Liver (tissue), 9 donors: ENCODE results near the gene ERBB2. TPM values are rescaled to one million over a fixed set of nuclear protein-coding genes. Genes with fewer than 3 reads are reported as not detected.

Source experiments
- DNase-seq: peaks from one replicate; pipeline ENCODE4 v3.0.0-alpha.2; 2017; ENCODE audit warnings: low spot score
- H3K27ac ChIP-seq, 2 donors: one replicate each; pipeline ENCODE4 v1.7.0; 2013; ENCODE audit warnings: inconsistent platforms in 2 of 2, low read length in 2 of 2, control low read depth in 1 of 2, low read depth in 1 of 2, mild to moderate bottlenecking in 1 of 2
- H3K27me3 ChIP-seq, 4 donors: one replicate each; pipeline versions ENCODE4 v1.6.1 to v1.7.0; 2013; ENCODE audit warnings: low read length in 3 of 4, inconsistent platforms in 1 of 4, mild to moderate bottlenecking in 1 of 4, moderate library complexity in 1 of 4; ENCODE audit not compliant: control insufficient read depth in 4 of 4, insufficient read depth in 4 of 4
- H3K36me3 ChIP-seq, 4 donors: one replicate each; pipeline versions ENCODE4 v1.6.1 to v1.7.0; 2013; ENCODE audit warnings: low read length in 3 of 4, mild to moderate bottlenecking in 3 of 4, low read depth in 1 of 4, moderate library complexity in 1 of 4; ENCODE audit not compliant: control insufficient read depth in 4 of 4, insufficient read depth in 3 of 4
- H3K4me1 ChIP-seq, 4 donors: one replicate each; pipeline versions ENCODE4 v1.6.1 to v1.7.0; 2013; ENCODE audit warnings: low read length in 3 of 4, mild to moderate bottlenecking in 3 of 4, moderate library complexity in 1 of 4; ENCODE audit not compliant: control insufficient read depth in 4 of 4, insufficient read depth in 4 of 4
- H3K4me3 ChIP-seq, 3 donors: one replicate each; pipeline versions ENCODE4 v1.6.1 to v1.7.0; 2013; ENCODE audit warnings: low read length in 3 of 3, control low read depth in 1 of 3, low read depth in 1 of 3, mild to moderate bottlenecking in 1 of 3
- H3K9ac ChIP-seq, 2 donors: one replicate each; pipeline ENCODE4 v1.7.0; 2013; ENCODE audit warnings: low read length in 2 of 2, mild to moderate bottlenecking in 2 of 2, moderate library complexity in 2 of 2, control low read depth in 1 of 2, low read depth in 1 of 2
- H3K9me3 ChIP-seq, 4 donors: one replicate each; pipeline versions ENCODE4 v1.6.1 to v1.7.0; 2013; ENCODE audit warnings: low read length in 3 of 4; ENCODE audit not compliant: control insufficient read depth in 4 of 4
- EGR1 ChIP-seq, 2 donors: IDR thresholded peaks; 2 replicates each; pipeline ENCODE4 v1.6.1; 2016 to 2018; ENCODE audit warnings: antibody characterized with exemption in 2 of 2, low read depth in 2 of 2
- FOXA1 ChIP-seq: IDR thresholded peaks from 2 replicates; pipeline ENCODE4 v1.6.1; 2016; ENCODE audit warnings: antibody characterized with exemption
- GABPA ChIP-seq, 2 donors: IDR thresholded peaks in 1 of 2; conservative IDR thresholded peaks in 1 of 2; 2 replicates each; pipeline ENCODE4 v1.6.1; 2016; ENCODE audit warnings: antibody characterized with exemption in 2 of 2, mild to moderate bottlenecking in 1 of 2, moderate library complexity in 1 of 2
- HNF4A ChIP-seq, 2 donors: conservative IDR thresholded peaks; 2 replicates each; pipeline ENCODE4 v1.6.1; 2016; ENCODE audit warnings: antibody characterized with exemption in 2 of 2, mild to moderate bottlenecking in 2 of 2
- MAX ChIP-seq: IDR thresholded peaks from 2 replicates; pipeline ENCODE4 v1.6.1; 2016; ENCODE audit warnings: antibody characterized with exemption
- RAD21 ChIP-seq, 2 donors: IDR thresholded peaks; 2 replicates each; pipeline ENCODE4 v1.6.1; 2016; ENCODE audit warnings: antibody characterized with exemption in 2 of 2, mild to moderate bottlenecking in 2 of 2
- SP1 ChIP-seq: IDR thresholded peaks from 2 replicates; pipeline ENCODE4 v1.6.1; 2018; ENCODE audit warnings: antibody characterized with exemption, mild to moderate bottlenecking
- TAF1 ChIP-seq: conservative IDR thresholded peaks from 2 replicates; pipeline ENCODE4 v1.6.1; 2016; ENCODE audit warnings: antibody characterized with exemption, mild to moderate bottlenecking
- YY1 ChIP-seq: IDR thresholded peaks from 2 replicates; pipeline ENCODE4 v1.6.1; 2016; ENCODE audit warnings: antibody characterized with exemption, mild to moderate bottlenecking
- ZBTB33 ChIP-seq: IDR thresholded peaks from 2 replicates; pipeline ENCODE4 v1.6.1; 2016; ENCODE audit warnings: antibody characterized with exemption
- WGBS: extraction: QIAGEN DNeasy Blood & Tissue Kit; methylation state at CpG from one replicate; pipeline ENCODE4 v1.1.7; 2013; 5-methylcytosine and 5-hydroxymethylcytosine counted together
- polyA plus RNA-seq, 2 donors: library from polyadenylated mRNA; stranded (reverse) in 1 of 2; unstranded in 1 of 2; fragments of 200-250 nt in 1 of 2; fragments of >200 nt in 1 of 2; fragmentation: Nextera tagmentation in 1 of 2; extraction: Ambion mirVana in 1 of 2; gene quantifications; one replicate each; pipeline versions ENCODE4 v1.2.1 to v1.2.3, GENCODE V29; 2013 to 2015
- total RNA-seq, 2 donors: library from RNA; depleted of rRNA; stranded (reverse); fragments of >200 nt; gene quantifications; one replicate each; pipeline ENCODE4 v1.2.3, GENCODE V29; 2014
- TF ChIP-seq, protein P1 (sequence below): IDR thresholded peaks from 2 replicates; pipeline ENCODE4 v1.6.1; 2016; ENCODE audit warnings: antibody characterized with exemption, mild to moderate bottlenecking
- TF ChIP-seq, protein P2 (sequence below): fragments of 150-350 bp; IDR thresholded peaks from 2 replicates; pipeline ENCODE4 v1.5.1; 2017; ENCODE audit warnings: improper control_type of control experiment, low read depth, low read length; ENCODE audit not compliant: missing input control
- donor health status: healthy.
- donor health status: healthy.
- donor health status: healthy.
- donor health status: healthy.
- donor health status: healthy.

ERBB2 gene
- total and polyA plus RNA-seq, 4 donors, result 4.7 to 28.8 (median 15.7) TPM

GRCh38 chr17:39651923-39652586, 47.8 kb upstream of the ERBB2 start:
- H3K4me1 ChIP-seq, result peaks cover 3 to 6% (median 4%) of the 10 kb centered on the region in 4 donors
- no peak overlapping the region for H3K27ac ChIP-seq
- no peak overlapping the region for H3K9ac ChIP-seq
- no peak for DNase-seq
- WGBS, result 73% methylated on average over 8 of the region's 8 CpGs
- no peaks in the 10 kb centered on the region for H3K27me3 ChIP-seq
- H3K9me3 ChIP-seq, result no peaks in the 10 kb centered on the region
- H3K36me3 ChIP-seq, result no peaks in the 10 kb centered on the region
- TF ChIP-seq RAD21 (IDR thresholded peaks at IDR 0.05) (no peak), YY1 (no peak), MAX (no peak), SP1 (no peak), FOXA1 (no peak), ZBTB33 (no peak), GABPA (IDR thresholded peaks at IDR 0.05 in 1 of 2, conservative IDR thresholded peaks at IDR 0.05 in 1 of 2) (no peak), HNF4A (conservative IDR thresholded peaks at IDR 0.05) (no peak)
- TF ChIP-seq, protein P1, sequence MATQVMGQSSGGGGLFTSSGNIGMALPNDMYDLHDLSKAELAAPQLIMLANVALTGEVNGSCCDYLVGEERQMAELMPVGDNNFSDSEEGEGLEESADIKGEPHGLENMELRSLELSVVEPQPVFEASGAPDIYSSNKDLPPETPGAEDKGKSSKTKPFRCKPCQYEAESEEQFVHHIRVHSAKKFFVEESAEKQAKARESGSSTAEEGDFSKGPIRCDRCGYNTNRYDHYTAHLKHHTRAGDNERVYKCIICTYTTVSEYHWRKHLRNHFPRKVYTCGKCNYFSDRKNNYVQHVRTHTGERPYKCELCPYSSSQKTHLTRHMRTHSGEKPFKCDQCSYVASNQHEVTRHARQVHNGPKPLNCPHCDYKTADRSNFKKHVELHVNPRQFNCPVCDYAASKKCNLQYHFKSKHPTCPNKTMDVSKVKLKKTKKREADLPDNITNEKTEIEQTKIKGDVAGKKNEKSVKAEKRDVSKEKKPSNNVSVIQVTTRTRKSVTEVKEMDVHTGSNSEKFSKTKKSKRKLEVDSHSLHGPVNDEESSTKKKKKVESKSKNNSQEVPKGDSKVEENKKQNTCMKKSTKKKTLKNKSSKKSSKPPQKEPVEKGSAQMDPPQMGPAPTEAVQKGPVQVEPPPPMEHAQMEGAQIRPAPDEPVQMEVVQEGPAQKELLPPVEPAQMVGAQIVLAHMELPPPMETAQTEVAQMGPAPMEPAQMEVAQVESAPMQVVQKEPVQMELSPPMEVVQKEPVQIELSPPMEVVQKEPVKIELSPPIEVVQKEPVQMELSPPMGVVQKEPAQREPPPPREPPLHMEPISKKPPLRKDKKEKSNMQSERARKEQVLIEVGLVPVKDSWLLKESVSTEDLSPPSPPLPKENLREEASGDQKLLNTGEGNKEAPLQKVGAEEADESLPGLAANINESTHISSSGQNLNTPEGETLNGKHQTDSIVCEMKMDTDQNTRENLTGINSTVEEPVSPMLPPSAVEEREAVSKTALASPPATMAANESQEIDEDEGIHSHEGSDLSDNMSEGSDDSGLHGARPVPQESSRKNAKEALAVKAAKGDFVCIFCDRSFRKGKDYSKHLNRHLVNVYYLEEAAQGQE, result no peak
- no peak overlapping the region for H3K4me3 ChIP-seq

GRCh38 chr17:39652587-39653315, 47.1 kb upstream of the ERBB2 start:
- 80% methylated on average over 7 of the region's 7 CpGs for WGBS
- no peak overlapping the region for H3K4me3 ChIP-seq
- no peaks in the 10 kb centered on the region for H3K36me3 ChIP-seq
- no peak for DNase-seq
- H3K27me3 ChIP-seq, result no peaks in the 10 kb centered on the region
- peaks cover 3 to 6% (median 4%) of the 10 kb centered on the region in 4 donors for H3K4me1 ChIP-seq
- H3K9ac ChIP-seq, result no peak overlapping the region
- H3K9me3 ChIP-seq, result no peaks in the 10 kb centered on the region
- TF ChIP-seq, protein P2, sequence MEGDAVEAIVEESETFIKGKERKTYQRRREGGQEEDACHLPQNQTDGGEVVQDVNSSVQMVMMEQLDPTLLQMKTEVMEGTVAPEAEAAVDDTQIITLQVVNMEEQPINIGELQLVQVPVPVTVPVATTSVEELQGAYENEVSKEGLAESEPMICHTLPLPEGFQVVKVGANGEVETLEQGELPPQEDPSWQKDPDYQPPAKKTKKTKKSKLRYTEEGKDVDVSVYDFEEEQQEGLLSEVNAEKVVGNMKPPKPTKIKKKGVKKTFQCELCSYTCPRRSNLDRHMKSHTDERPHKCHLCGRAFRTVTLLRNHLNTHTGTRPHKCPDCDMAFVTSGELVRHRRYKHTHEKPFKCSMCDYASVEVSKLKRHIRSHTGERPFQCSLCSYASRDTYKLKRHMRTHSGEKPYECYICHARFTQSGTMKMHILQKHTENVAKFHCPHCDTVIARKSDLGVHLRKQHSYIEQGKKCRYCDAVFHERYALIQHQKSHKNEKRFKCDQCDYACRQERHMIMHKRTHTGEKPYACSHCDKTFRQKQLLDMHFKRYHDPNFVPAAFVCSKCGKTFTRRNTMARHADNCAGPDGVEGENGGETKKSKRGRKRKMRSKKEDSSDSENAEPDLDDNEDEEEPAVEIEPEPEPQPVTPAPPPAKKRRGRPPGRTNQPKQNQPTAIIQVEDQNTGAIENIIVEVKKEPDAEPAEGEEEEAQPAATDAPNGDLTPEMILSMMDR, result no peak
- TF ChIP-seq EGR1 (IDR thresholded peaks at IDR 0.05; ENCODE audit: low read depth in 2 of 2), result no peak
- TF ChIP-seq TAF1, result no peak
- TF ChIP-seq, protein P1, result no peak
- no peak for TF ChIP-seq FOXA1
- no peak overlapping the region for H3K27ac ChIP-seq
